ENCODE measurements around the gene BCDIN3D.
"Not testable (repeated sequence)": the region's sequence is repeated elsewhere in the genome, so short reads cannot be mapped to it uniquely, and the experiment has no call there.

BCDIN3D gene

DNA sequence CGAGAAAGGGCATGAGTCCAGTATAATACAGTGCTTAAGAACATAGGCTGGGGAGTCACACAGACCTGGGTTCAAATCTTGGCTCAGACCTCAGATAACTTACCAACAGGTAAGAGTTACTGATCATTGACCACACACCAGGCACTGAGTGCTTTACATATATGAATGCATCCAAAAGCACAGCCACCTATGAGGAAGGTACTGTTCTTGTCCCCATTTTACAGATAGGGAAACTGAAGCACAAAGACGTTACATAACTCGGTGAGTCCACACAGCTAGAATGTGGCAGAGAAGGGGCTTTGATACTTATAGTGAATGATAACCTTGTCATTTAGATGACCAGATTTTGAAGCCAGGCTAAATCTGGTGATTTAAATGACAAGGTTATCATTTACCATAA is 33.2 kb upstream of the BCDIN3D start:
- no peak for DNase-seq (ENCODE audit: low spot score)

DNA sequence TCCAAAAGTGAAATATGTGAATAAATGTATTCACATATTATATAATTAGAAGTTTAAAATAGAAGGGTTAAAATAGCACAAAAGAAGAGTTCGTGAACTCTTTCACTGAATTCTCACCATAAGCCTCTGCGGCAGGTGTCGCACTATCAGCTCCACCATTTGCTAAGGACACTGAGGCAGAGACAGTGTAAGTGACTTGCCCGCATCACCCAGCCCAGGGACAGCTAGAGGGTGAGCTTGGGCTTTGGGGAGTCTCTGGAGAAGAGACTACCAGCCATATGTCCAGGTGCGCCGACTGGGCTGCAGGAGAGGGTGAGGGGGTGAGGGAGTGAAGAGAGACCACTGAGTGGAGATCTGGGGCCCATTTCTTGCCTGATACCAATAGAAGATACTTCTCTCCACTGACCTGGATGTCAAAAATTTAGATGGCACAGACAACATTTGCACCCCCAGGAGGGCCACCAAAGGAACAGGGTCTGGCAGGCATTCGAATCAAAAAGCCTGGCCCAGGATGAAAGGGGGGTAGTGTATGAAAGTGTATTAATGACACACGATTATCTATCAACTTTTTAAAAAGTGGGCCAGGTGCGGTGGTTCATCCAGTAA is 32.3 kb upstream of the BCDIN3D start:
- DNase-seq (ENCODE audit: low spot score): no peak

GRCh38 chr12:49874142-49874897 is 31.4 kb upstream of the BCDIN3D start:
- DNase-seq (ENCODE audit: low spot score): no peak

GRCh38 chr12:49873361-49873934 is 30.5 kb upstream of the BCDIN3D start:
- DNase-seq (ENCODE audit: low spot score): no peak

DNA sequence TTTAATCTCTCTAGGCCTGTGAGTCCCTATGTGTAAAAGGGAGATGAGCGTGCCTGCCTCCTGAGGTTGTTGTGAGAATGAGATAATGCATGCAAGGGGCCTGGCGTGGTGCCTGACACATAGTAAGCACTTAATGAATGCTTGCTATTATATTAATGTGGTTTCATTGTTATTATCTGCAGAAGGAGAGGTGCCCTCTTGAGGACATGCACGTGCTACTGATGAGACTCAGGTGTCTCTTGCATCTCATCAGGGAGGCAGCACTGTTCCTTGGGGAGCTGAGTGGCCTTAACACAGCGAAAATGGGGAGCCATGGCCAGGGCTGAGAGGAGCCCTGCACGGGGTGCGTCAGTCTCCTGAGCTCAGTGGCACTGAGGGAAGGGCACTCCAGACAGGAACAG is 29.9 kb upstream of the BCDIN3D start:
- DNase-seq (ENCODE audit: low spot score): no peak

DNA sequence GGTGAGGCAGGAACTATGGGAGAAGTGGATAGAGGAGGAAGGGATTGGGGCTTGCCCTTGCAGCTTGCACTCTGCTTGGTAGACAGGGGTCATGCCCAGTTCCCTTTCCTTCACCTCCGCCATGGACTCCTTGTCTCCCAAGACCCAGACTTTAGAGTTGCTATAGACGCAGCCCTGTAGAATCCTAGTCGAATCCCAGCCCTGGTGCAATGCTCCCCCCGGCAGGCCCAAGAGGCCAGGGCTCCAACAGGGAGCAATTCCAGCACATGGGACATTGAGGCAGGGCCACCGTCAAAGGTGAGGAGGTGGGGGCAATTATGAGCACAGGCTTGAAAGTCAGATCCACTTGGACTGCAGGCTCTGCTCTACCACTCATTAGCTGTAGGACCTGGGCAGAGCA is 29.5 kb upstream of the BCDIN3D start:
- DNase-seq (ENCODE audit: low spot score): no peak

DNA sequence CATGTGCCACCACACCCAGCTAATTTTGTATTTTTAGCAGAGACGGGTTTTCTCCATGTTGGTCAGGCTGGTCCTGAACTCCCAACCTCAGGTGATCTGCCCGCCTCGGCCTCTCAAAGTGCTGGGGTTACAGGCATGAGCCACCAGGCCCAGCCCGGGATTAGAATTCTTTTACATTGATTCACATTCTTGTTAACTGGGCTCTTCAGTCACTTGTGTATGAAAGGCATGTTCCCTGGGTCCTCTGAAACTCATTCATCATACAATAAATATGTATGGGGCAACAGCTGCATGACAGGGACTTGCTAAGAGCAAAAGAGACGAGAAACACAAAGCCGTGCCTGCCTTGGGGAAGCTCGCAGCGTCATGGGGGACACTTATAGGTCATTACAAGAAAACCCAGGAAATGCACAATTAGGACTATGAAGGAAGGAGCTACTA is 28.9 kb upstream of the BCDIN3D start:
- not testable (repeated sequence) for DNase-seq (ENCODE audit: low spot score)

GRCh38 chr12:49871263-49871561 is 28.3 kb upstream of the BCDIN3D start:
- no peak for DNase-seq (ENCODE audit: low spot score)

DNA sequence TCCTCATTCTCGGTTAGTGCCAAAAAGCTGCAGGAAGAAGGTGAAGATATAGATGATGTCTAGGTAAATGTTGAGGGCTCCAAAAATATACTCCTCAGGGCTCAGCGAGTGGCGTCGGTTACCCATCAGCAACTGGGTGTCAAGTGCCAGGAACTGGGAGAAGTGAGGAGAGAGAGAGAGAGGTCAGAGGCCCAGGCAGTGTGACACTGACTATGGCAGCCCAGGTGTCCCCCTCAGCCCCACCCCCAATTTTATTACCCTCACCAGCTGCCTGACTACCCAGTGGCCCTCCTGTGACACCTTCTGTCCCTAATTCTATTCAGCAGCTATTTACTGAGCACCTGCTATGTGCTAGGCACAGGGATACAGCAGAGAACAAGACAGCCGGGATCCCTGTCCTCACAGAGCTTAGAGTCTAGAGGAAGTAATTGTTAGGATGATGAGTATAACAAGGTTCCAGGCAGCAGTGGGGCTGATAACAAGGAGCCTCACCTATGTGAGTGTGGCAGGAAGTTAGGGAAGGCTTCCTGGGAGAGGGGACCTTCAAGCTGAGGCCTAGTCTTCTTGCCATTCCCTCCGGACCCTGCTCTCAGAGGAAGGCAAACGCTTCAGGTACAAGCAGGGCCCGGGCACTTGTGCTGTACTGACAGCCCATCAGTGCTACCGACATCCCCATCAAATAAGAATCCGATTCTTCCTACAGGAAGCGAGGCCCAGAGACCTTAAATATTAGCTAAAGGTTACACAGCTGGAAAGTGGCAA is 27.8 kb upstream of the BCDIN3D start:
- DNase-seq (ENCODE audit: low spot score): no peak

DNA sequence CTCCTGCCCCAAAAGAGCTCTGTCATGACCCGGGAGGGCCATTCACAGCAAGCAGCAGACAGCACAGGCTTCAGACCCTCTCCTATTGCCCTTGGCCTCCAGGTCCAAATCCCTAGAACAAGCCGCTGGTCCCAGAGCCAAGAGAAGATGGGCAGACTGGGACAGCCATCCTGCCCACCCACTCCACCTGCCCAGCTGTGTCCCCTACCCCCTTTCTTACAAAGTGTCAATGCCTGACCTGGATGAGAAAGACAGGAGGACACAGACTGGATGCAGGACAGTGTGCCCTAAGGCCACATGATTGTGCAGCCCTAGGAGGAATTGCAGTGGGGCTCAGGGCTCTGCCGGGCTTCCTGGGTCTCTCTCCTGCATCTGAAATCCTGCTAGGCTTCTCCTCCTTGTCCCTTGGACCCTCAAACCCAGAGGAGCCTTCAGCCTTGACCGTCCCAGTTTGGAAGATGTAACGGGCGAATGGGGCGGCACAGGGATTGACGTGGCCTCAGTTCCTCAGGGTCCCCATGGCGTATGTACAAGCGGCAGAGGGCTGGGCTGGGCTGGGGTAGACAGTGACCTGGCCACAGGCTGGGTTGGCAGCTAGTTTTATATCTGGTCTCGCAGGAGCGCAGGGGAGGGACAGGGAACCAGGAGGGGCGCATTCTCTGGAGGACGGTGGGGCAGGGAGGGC is 27.1 kb upstream of the BCDIN3D start:
- DNase-seq (ENCODE audit: low spot score): no peak

- DNase-seq (ENCODE audit: low spot score): peak; percentile 21
These were observed 26.3 kb upstream of the BCDIN3D start for GRCh38 chr12:49868952-49869815.

- no peak for DNase-seq (ENCODE audit: low spot score)
These were observed 25.5 kb upstream of the BCDIN3D start for GRCh38 chr12:49868449-49868848.

DNA sequence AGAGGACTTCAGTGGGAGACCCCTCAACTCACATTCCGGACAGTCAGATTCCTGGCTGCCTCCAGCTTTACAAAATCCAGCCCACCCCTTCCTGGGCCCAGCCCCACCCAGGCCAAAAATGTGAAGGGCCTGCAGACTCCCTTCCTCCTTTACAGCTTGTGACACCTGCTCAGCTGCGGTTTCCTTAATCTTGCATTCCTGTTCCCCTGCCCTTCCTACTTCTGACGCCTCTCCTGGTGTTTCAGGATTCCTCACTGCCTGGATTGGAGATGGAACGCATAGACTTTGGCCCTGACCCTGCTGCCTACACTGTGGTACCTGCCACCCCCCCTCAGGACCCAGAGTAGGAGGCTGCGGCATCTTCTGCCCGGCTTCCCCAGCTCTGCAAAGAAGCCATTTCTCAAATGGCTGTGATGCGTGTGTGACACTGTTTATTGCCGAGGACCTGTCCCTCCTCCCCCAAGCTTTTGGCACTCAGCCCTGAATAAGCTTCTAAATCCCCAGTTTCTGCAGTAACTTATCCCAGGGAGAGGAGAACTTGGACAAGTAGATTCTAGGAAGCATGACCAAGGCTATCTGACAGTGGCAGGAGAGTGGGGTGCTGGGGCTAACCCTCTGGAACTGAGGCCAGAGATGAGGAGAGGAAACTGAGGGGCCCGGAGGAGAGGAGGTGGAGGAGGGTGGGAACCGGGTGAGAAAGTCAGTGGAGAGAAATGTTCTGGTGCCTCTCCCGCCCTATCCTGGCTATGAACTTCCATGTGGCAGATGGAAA is 24.9 kb upstream of the BCDIN3D start:
- peak; percentile 87 for DNase-seq (ENCODE audit: low spot score)

DNA sequence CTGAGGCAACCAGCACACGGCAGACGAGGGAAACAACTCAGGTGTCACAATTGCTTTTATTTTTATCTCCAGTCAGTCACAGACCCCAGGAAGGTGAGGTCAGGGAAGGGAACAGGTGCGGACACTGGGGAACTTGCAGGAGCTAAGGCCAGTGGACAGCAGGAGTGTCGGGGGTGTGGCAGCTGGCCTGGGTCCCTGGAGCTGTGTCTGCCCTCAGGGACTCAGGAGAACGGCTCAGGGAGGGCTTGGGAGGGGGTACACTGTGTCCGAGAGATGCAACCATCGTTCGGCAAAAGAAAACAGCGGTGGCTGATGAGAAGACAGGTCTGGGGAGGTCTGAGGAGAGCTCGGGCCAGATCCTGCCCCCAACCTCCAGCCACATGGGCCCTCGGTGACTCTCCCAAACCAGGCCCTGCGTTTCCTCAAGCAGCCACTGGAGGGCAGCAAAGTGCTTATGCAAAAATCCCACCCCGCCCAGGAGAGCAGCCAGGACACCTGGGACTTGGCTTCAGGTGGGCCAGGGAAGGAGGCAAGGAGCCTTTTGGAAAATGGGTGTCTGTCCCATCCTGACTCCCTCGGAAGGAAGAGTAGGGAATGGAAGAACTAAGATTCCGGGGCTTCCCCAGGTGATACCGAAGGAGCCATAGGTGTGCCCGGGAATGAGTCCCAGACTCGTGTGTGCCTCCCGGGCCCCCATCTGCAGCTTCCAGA is 24.1 kb upstream of the BCDIN3D start:
- DNase-seq (ENCODE audit: low spot score): peak; percentile 83

DNA sequence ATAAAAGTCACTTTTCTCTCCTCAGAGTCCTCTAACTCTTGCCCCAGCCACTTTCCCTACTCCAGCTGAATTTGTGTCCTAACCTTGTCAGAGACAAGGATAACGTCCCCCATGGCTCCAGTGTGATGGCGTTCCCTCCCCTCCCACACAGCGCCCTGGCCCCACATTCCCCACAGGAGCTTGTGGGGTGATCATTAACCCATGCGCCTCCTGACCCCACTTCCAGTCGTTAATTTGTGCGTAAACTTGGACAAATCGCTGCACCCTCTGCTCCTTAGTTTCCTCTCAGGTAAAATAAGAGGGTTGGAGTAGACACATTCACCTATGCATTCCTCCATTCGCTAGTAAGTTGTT is 22.9 kb upstream of the BCDIN3D start:
- DNase-seq (ENCODE audit: low spot score): no peak

GRCh38 chr12:49865109-49865781 is 22.3 kb upstream of the BCDIN3D start:
- no peak for DNase-seq (ENCODE audit: low spot score)

- no peak for DNase-seq (ENCODE audit: low spot score)
These were observed 21.8 kb upstream of the BCDIN3D start for GRCh38 chr12:49864798-49865090.

GRCh38 chr12:49863946-49864797 is 21.3 kb upstream of the BCDIN3D start:
- DNase-seq (ENCODE audit: low spot score): no peak

DNA sequence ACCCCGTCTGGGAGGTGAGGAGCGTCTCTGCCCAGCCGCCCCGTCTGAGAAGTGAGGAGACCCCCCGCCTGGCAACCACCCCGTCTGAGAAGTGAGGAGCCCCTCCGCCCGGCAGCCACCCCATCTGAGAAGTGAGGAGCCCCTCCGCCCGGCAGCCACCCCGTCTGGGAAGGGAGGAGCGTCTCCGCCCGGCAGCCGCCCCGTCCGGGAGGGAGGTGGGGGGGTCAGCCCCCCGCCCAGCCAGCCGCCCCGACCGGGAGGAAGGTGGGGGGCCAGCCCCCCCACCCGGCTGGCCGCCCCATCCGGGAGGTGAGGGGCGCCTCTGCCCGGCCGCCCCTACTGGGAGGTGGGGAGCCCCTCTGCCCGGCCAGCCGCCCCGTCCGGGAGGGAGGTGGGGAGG is 18.0 kb upstream of the BCDIN3D start:
- DNase-seq (ENCODE audit: low spot score): not testable (repeated sequence)
